Upper lobe of left lung (tissue), 6 donors: ENCODE results near the gene GPR87. TPM values are rescaled to one million over a fixed set of nuclear protein-coding genes. Genes with fewer than 3 reads are reported as not detected.

Experiments used
- ATAC-seq, 2 donors: fragments of 200-7000 bp; cut with Tn5 transposase; one replicate each; pipeline ENCODE4 v1.9.1; 2022; ENCODE audit warnings: mild to moderate bottlenecking in 2 of 2, moderate library complexity in 2 of 2; ENCODE audit not compliant: low FRiP score in 2 of 2
- DNase-seq, 2 donors: peaks; one replicate each; pipeline ENCODE4 v3.0.0-alpha.2; 2019 to 2020
- H3K27ac ChIP-seq, 4 donors: fragments of 200-600 bp; sonication (generic); one replicate each; pipeline ENCODE4 v1.5.1; 2016 to 2019
- H3K27me3 ChIP-seq, 4 donors: fragments of 200-600 bp; sonication (generic); one replicate each; pipeline ENCODE4 v1.5.1; 2017 to 2019
- H3K36me3 ChIP-seq, 4 donors: fragments of 200-600 bp; sonication (generic); one replicate each; pipeline ENCODE4 v1.5.1; 2016 to 2019
- H3K4me1 ChIP-seq, 4 donors: fragments of 200-600 bp; sonication (generic); one replicate each; pipeline ENCODE4 v1.5.1; 2018 to 2019
- H3K4me3 ChIP-seq, 4 donors: fragments of 200-600 bp; sonication (generic); one replicate each; pipeline ENCODE4 v1.5.1; 2017 to 2019; ENCODE audit warnings: mild to moderate bottlenecking in 2 of 4, moderate library complexity in 1 of 4
- H3K9me3 ChIP-seq, 4 donors: fragments of 200-600 bp; sonication (generic); one replicate each; pipeline ENCODE4 v1.5.1; 2018 to 2019
- CTCF ChIP-seq, 6 experiments: fragments of 450-650 bp in 4 of 6; fragments of 200-600 bp in 2 of 6; sonication (generic) in 2 of 6; IDR thresholded peaks; one replicate each; pipeline ENCODE4 v1.5.1; 2016 to 2019; ENCODE audit warnings: antibody characterized with exemption in 6 of 6
- EP300 ChIP-seq, 4 donors: sonication (generic); formaldehyde crosslinking; IDR thresholded peaks; one replicate each; pipeline ENCODE4 v1.5.1; 2017; ENCODE audit warnings: antibody characterized with exemption in 4 of 4, control low read depth in 2 of 4
- POLR2A ChIP-seq, 4 donors: fragments of 450-650 bp; IDR thresholded peaks; one replicate each; pipeline ENCODE4 v1.5.1; 2016 to 2017; ENCODE audit warnings: antibody characterized with exemption in 4 of 4, mild to moderate bottlenecking in 2 of 4
- POLR2AphosphoS5 ChIP-seq, 2 donors: sonication (generic); formaldehyde crosslinking; IDR thresholded peaks; one replicate each; pipeline ENCODE4 v1.5.1; 2017; ENCODE audit warnings: antibody characterized with exemption in 2 of 2
- WGBS, 2 donors: methylation state at CpG; one replicate each; pipeline ENCODE4 v1.1.5; 2017 to 2018; 5-methylcytosine and 5-hydroxymethylcytosine counted together
- total RNA-seq, 6 donors: library from RNA; depleted of rRNA in 4 of 6; stranded (reverse); fragments of >200 nt in 4 of 6; gene quantifications; one replicate each; pipeline versions ENCODE4 v1.1.0 to v1.2.1, GENCODE V29; 2016 to 2021
- donor health status: DM: no; HTN: no; CAD: no; lungs with moderate emphysema.
- donor health status: DM: no; HTN: yes; CAD: no; lungs with severe emphysema.

Gene GPR87
- total RNA-seq, 6 donors from 2014 or later, result 0.30 to 0.69 (median 0.34) TPM; not detected in 3

GRCh38 chr3:151276687-151277042, 40.0 kb downstream of the GPR87 start:
- DNase-seq (no peak), ATAC-seq (no peak)
- Histone ChIP-seq H3K4me1 (no peaks in the 10 kb centered on the region), H3K36me3 (no peaks in the 10 kb centered on the region), H3K27ac (no peak overlapping the region), H3K4me3 (no peak overlapping the region), H3K9me3 (no peaks in the 10 kb centered on the region), H3K27me3 (no peaks in the 10 kb centered on the region)
- TF ChIP-seq CTCF (IDR thresholded peaks at IDR 0.05) (no peak), POLR2A (IDR thresholded peaks at IDR 0.05) (no peak), POLR2AphosphoS5 (IDR thresholded peaks at IDR 0.05) (no peak), EP300 (IDR thresholded peaks at IDR 0.05) (no peak)
- WGBS, 2 donors, result 57 to 71% methylated on average over 6 of the region's 6 CpGs

GRCh38 chr3:151276038-151276686, 40.5 kb downstream of the GPR87 start:
- WGBS, 2 donors, result 58 to 75% methylated on average over 1 to 2 of the region's 2 CpGs
- Histone ChIP-seq H3K9me3 (no peaks in the 10 kb centered on the region), H3K27ac (no peak overlapping the region), H3K27me3 (no peaks in the 10 kb centered on the region), H3K4me1 (no peaks in the 10 kb centered on the region), H3K4me3 (no peak overlapping the region), H3K36me3 (no peaks in the 10 kb centered on the region)
- no peak for DNase-seq
- ATAC-seq, result no peak
- TF ChIP-seq EP300 (IDR thresholded peaks at IDR 0.05) (no peak), POLR2A (IDR thresholded peaks at IDR 0.05) (no peak), POLR2AphosphoS5 (IDR thresholded peaks at IDR 0.05) (no peak), CTCF (IDR thresholded peaks at IDR 0.05) (no peak)

GRCh38 chr3:151275091-151275490, 41.5 kb downstream of the GPR87 start:
- WGBS, 2 donors, result 65 to 73% methylated on average over 5 of the region's 5 CpGs
- no peak for DNase-seq
- no peak for ATAC-seq
- Histone ChIP-seq H3K36me3 (no peaks in the 10 kb centered on the region), H3K4me3 (no peak overlapping the region), H3K4me1 (no peaks in the 10 kb centered on the region), H3K27ac (no peak overlapping the region), H3K9me3 (no peaks in the 10 kb centered on the region), H3K27me3 (no peaks in the 10 kb centered on the region)
- TF ChIP-seq POLR2A (IDR thresholded peaks at IDR 0.05) (no peak), EP300 (IDR thresholded peaks at IDR 0.05) (no peak), POLR2AphosphoS5 (IDR thresholded peaks at IDR 0.05) (no peak), CTCF (IDR thresholded peaks at IDR 0.05) (no peak)

- no peaks in the 10 kb centered on the region for H3K9me3 ChIP-seq
- TF ChIP-seq CTCF (IDR thresholded peaks at IDR 0.05) (no peak), EP300 (IDR thresholded peaks at IDR 0.05) (no peak), POLR2AphosphoS5 (IDR thresholded peaks at IDR 0.05) (no peak), POLR2A (IDR thresholded peaks at IDR 0.05) (no peak)
- DNase-seq, result no peak
- 74 to 78% methylated on average over 5 of the region's 5 CpGs for WGBS, 2 donors
- H3K27me3 ChIP-seq, result no peaks in the 10 kb centered on the region
- no peak overlapping the region for H3K4me3 ChIP-seq
- no peaks in the 10 kb centered on the region for H3K4me1 ChIP-seq
- no peak overlapping the region for H3K27ac ChIP-seq
- ATAC-seq, result no peak
- H3K36me3 ChIP-seq, result no peaks in the 10 kb centered on the region
Observed at GRCh38 chr3:151269631-151270030, 47.0 kb downstream of the GPR87 start.
